ENCODE measurements around the gene SAPCD2. TPM values are rescaled to one million over a fixed set of nuclear protein-coding genes. Genes with fewer than 3 reads are reported as not detected.
"Not testable (repeated sequence)": the region's sequence is repeated elsewhere in the genome, so short reads cannot be mapped to it uniquely, and the experiment has no call there.

The SAPCD2 gene
- total RNA-seq (2012; rRNA removed): 2.8 and 5.5 TPM in 2 replicates

GRCh38 chr9:137070201-137070905, at the start of gene SAPCD2:
TSS of gene SAPCD2 (minus strand) at chr9:137070557. CDS start at chr9:137070460, 97 bp downstream.
- Histone ChIP-seq H3K4me3 (ENCODE audit: low read length) (peak within 1 kb of the TSS; percentile 76), H3K9ac (ENCODE audit: low read depth, low read length) (peak within 1 kb of the TSS; percentile 71), H3K9me3 (replicated peaks; ENCODE audit: low read length) (no peaks in the 10 kb centered on the region), H3K36me3 (ENCODE audit: insufficient read depth, low read length) (no peaks in the 10 kb centered on the region), H3K27me3 (ENCODE audit: control insufficient read depth, insufficient read depth, low read length) (no peaks in the 10 kb centered on the region), H3K4me1 (ENCODE audit: control insufficient read depth, insufficient read depth, low read length) (peaks cover 15% of the 10 kb centered on the region), H3K4me2 (ENCODE audit: low read length) (peak within 1 kb of the TSS; percentile 91)

GRCh38 chr9:137118092-137118603, 47.8 kb upstream of the SAPCD2 start:
- H3K9ac ChIP-seq (ENCODE audit: low read depth, low read length); H3K36me3 ChIP-seq (ENCODE audit: insufficient read depth, low read length); H3K4me1 ChIP-seq (ENCODE audit: control insufficient read depth, insufficient read depth, low read length); H3K27me3 ChIP-seq (ENCODE audit: control insufficient read depth, insufficient read depth, low read length); H3K4me3 ChIP-seq (ENCODE audit: low read length); H3K9me3 ChIP-seq (replicated peaks; ENCODE audit: low read length); H3K4me2 ChIP-seq (ENCODE audit: low read length): not testable (repeated sequence)

- Histone ChIP-seq H3K9ac (ENCODE audit: low read depth, low read length) (no peak overlapping the region), H3K4me3 (ENCODE audit: low read length) (no peak overlapping the region), H3K4me2 (ENCODE audit: low read length) (no peak overlapping the region), H3K36me3 (ENCODE audit: insufficient read depth, low read length) (peaks cover 7% of the 10 kb centered on the region), H3K4me1 (ENCODE audit: control insufficient read depth, insufficient read depth, low read length) (peaks cover 7% of the 10 kb centered on the region), H3K9me3 (replicated peaks; ENCODE audit: low read length) (no peaks in the 10 kb centered on the region), H3K27me3 (ENCODE audit: control insufficient read depth, insufficient read depth, low read length) (no peaks in the 10 kb centered on the region)
Measured at GRCh38 chr9:137117269-137117731, 46.9 kb upstream of the SAPCD2 start.

- no peak overlapping the region for H3K4me2 ChIP-seq (ENCODE audit: low read length)
- H3K27me3 ChIP-seq (ENCODE audit: control insufficient read depth, insufficient read depth, low read length): no peaks in the 10 kb centered on the region
- no peak overlapping the region for H3K9ac ChIP-seq (ENCODE audit: low read depth, low read length)
- H3K36me3 ChIP-seq (ENCODE audit: insufficient read depth, low read length): peaks cover 7% of the 10 kb centered on the region
- H3K9me3 ChIP-seq (replicated peaks; ENCODE audit: low read length): no peaks in the 10 kb centered on the region
- peaks cover 7% of the 10 kb centered on the region for H3K4me1 ChIP-seq (ENCODE audit: control insufficient read depth, insufficient read depth, low read length)
- H3K4me3 ChIP-seq (ENCODE audit: low read length): no peak overlapping the region
Measured at GRCh38 chr9:137116728-137117127, 46.4 kb upstream of the SAPCD2 start.

GRCh38 chr9:137116027-137116507, 45.7 kb upstream of the SAPCD2 start:
- Histone ChIP-seq H3K36me3 (ENCODE audit: insufficient read depth, low read length) (peaks cover 7% of the 10 kb centered on the region), H3K4me3 (ENCODE audit: low read length) (no peak overlapping the region), H3K4me2 (ENCODE audit: low read length) (no peak overlapping the region), H3K9ac (ENCODE audit: low read depth, low read length) (no peak overlapping the region), H3K27me3 (ENCODE audit: control insufficient read depth, insufficient read depth, low read length) (no peaks in the 10 kb centered on the region), H3K4me1 (ENCODE audit: control insufficient read depth, insufficient read depth, low read length) (peaks cover 7% of the 10 kb centered on the region), H3K9me3 (replicated peaks; ENCODE audit: low read length) (no peaks in the 10 kb centered on the region)

GRCh38 chr9:137115394-137116026, 45.2 kb upstream of the SAPCD2 start:
- Histone ChIP-seq H3K4me2 (ENCODE audit: low read length) (peak overlapping the region; percentile 89), H3K4me1 (ENCODE audit: control insufficient read depth, insufficient read depth, low read length) (peaks cover 7% of the 10 kb centered on the region), H3K27me3 (ENCODE audit: control insufficient read depth, insufficient read depth, low read length) (no peaks in the 10 kb centered on the region), H3K4me3 (ENCODE audit: low read length) (no peak overlapping the region), H3K9me3 (replicated peaks; ENCODE audit: low read length) (no peaks in the 10 kb centered on the region), H3K36me3 (ENCODE audit: insufficient read depth, low read length) (peaks cover 7% of the 10 kb centered on the region), H3K9ac (ENCODE audit: low read depth, low read length) (no peak overlapping the region)

- H3K4me1 ChIP-seq (ENCODE audit: control insufficient read depth, insufficient read depth, low read length): peaks cover 7% of the 10 kb centered on the region
- H3K36me3 ChIP-seq (ENCODE audit: insufficient read depth, low read length): peaks cover 11% of the 10 kb centered on the region
- peak within 1 kb of the TSS; percentile 89 for H3K4me2 ChIP-seq (ENCODE audit: low read length)
- H3K4me3 ChIP-seq (ENCODE audit: low read length): peak within 1 kb of the TSS; percentile 71
- H3K27me3 ChIP-seq (ENCODE audit: control insufficient read depth, insufficient read depth, low read length): no peaks in the 10 kb centered on the region
- no peaks in the 10 kb centered on the region for H3K9me3 ChIP-seq (replicated peaks; ENCODE audit: low read length)
- H3K9ac ChIP-seq (ENCODE audit: low read depth, low read length): peak within 1 kb of the TSS; percentile 50
Measured at GRCh38 chr9:137114613-137115393, 44.4 kb upstream of the SAPCD2 start, which contains the start of gene DPP7. TSS of gene DPP7 (minus strand) at chr9:137114733. CDS start at chr9:137114713, 20 bp downstream.

- Histone ChIP-seq H3K4me3 (ENCODE audit: low read length) (peak overlapping the region; percentile 71), H3K9me3 (replicated peaks; ENCODE audit: low read length) (no peaks in the 10 kb centered on the region), H3K27me3 (ENCODE audit: control insufficient read depth, insufficient read depth, low read length) (no peaks in the 10 kb centered on the region), H3K4me1 (ENCODE audit: control insufficient read depth, insufficient read depth, low read length) (peaks cover 7% of the 10 kb centered on the region), H3K36me3 (ENCODE audit: insufficient read depth, low read length) (peaks cover 17% of the 10 kb centered on the region), H3K9ac (ENCODE audit: low read depth, low read length) (peak overlapping the region; percentile 50), H3K4me2 (ENCODE audit: low read length) (peak overlapping the region; percentile 89)
Measured at GRCh38 chr9:137114220-137114612, 43.9 kb upstream of the SAPCD2 start.

GRCh38 chr9:137113385-137114159, 43.2 kb upstream of the SAPCD2 start:
- Histone ChIP-seq H3K9me3 (replicated peaks; ENCODE audit: low read length) (no peaks in the 10 kb centered on the region), H3K9ac (ENCODE audit: low read depth, low read length) (no peak overlapping the region), H3K4me3 (ENCODE audit: low read length) (peak overlapping the region; percentile 45), H3K4me1 (ENCODE audit: control insufficient read depth, insufficient read depth, low read length) (peaks cover 7% of the 10 kb centered on the region), H3K27me3 (ENCODE audit: control insufficient read depth, insufficient read depth, low read length) (no peaks in the 10 kb centered on the region), H3K36me3 (ENCODE audit: insufficient read depth, low read length) (peaks cover 23% of the 10 kb centered on the region), H3K4me2 (ENCODE audit: low read length) (peak overlapping the region; percentile 47)

- Histone ChIP-seq H3K9me3 (replicated peaks; ENCODE audit: low read length) (no peaks in the 10 kb centered on the region), H3K4me1 (ENCODE audit: control insufficient read depth, insufficient read depth, low read length) (peaks cover 7% of the 10 kb centered on the region), H3K4me3 (ENCODE audit: low read length) (no peak overlapping the region), H3K36me3 (ENCODE audit: insufficient read depth, low read length) (peaks cover 31% of the 10 kb centered on the region), H3K4me2 (ENCODE audit: low read length) (no peak overlapping the region), H3K9ac (ENCODE audit: low read depth, low read length) (no peak overlapping the region), H3K27me3 (ENCODE audit: control insufficient read depth, insufficient read depth, low read length) (no peaks in the 10 kb centered on the region)
Measured at GRCh38 chr9:137112564-137113384, 42.4 kb upstream of the SAPCD2 start.

All from skeletal muscle satellite cell (primary cell).